ENCODE measurements around the gene FIZ1. TPM values are rescaled to one million over a fixed set of nuclear protein-coding genes. Genes with fewer than 3 reads are reported as not detected.
A peak's percentile ranks its signal among the peaks of the same experiment; 100 is the strongest.
"Not testable (repeated sequence)": the region's sequence is repeated elsewhere in the genome, so short reads cannot be mapped to it uniquely, and the experiment has no call there.

The FIZ1 gene
- total RNA-seq, 2 experiments from 2014 or later, result 6.0 to 17.1 TPM

- peak; percentile 43 for DNase-seq (ENCODE audit: low spot score)
- ChIA-PET POLR2A (interaction anchor here (1.2 kb wide), 1 partner anchor 14 kb away, joined by 7 read pairs; the partner anchor contains the start of genes FIZ1 and ZNF524), CTCF (ENCODE audit: unreplicated experiment) (no interaction called here)
- H4K20me1 ChIP-seq (ENCODE audit: insufficient read depth, low read length), result no peaks in the 10 kb centered on the region
- H2AFZ ChIP-seq (ENCODE audit: low read length), result peak overlapping the region; percentile 70
- H3K9me2 ChIP-seq (ENCODE audit: insufficient read depth, low read length), result no peaks in the 10 kb centered on the region
- no peaks in the 10 kb centered on the region for H3K36me3 ChIP-seq (ENCODE audit: insufficient read depth, low read length)
- TF ChIP-seq CTCF (conservative IDR thresholded peaks at IDR 0.05; ENCODE audit: low read length), result no peak
- H3K9me3 ChIP-seq (ENCODE audit: low read length), result no peaks in the 10 kb centered on the region
- intact Hi-C loops (cut with micrococcal nuclease; ENCODE audit: unreplicated experiment), result no loop called here
- H3K79me2 ChIP-seq (ENCODE audit: insufficient read depth, low read depth, low read length), result no peaks in the 10 kb centered on the region
- no peak overlapping the region for H3K27ac ChIP-seq (ENCODE audit: low read depth, low read length, poor library complexity, severe bottlenecking)
- peak overlapping the region; percentile 79 for H3K4me2 ChIP-seq (ENCODE audit: low read length)
- peaks cover 24% of the 10 kb centered on the region for H3K4me1 ChIP-seq (ENCODE audit: insufficient read depth, low read length, poor library complexity, severe bottlenecking)
- peak overlapping the region; percentile 46 for H3K4me3 ChIP-seq (ENCODE audit: low read depth, low read length, poor library complexity, severe bottlenecking)
- no TSS peak for BruUV-seq (replicated peaks)
Observed at GRCh38 chr19:55585658-55586339, 13.5 kb downstream of the FIZ1 start.

- peaks cover 26% of the 10 kb centered on the region for H3K4me1 ChIP-seq (ENCODE audit: insufficient read depth, low read length, poor library complexity, severe bottlenecking)
- H3K36me3 ChIP-seq (ENCODE audit: insufficient read depth, low read length), result no peaks in the 10 kb centered on the region
- ChIA-PET POLR2A (no interaction called here), CTCF (ENCODE audit: unreplicated experiment) (no interaction called here)
- no peak overlapping the region for H2AFZ ChIP-seq (ENCODE audit: low read length)
- no peaks in the 10 kb centered on the region for H3K9me3 ChIP-seq (ENCODE audit: low read length)
- intact Hi-C loops (cut with micrococcal nuclease; ENCODE audit: unreplicated experiment), result no loop called here
- peaks cover 5% of the 10 kb centered on the region; the same call in 1 of the 2 replicates for H3K79me2 ChIP-seq (ENCODE audit: insufficient read depth, low read depth, low read length)
- no peak for DNase-seq (ENCODE audit: low spot score)
- H3K9me2 ChIP-seq (ENCODE audit: insufficient read depth, low read length), result no peaks in the 10 kb centered on the region
- no peak for TF ChIP-seq EZH2phosphoT487 (IDR thresholded peaks at IDR 0.05; ENCODE audit: borderline replicate concordance, low read depth, low read length)
- TF ChIP-seq CTCF (conservative IDR thresholded peaks at IDR 0.05; ENCODE audit: low read length), result no peak
- no TSS peak for BruUV-seq (replicated peaks)
- H4K20me1 ChIP-seq (ENCODE audit: insufficient read depth, low read length), result peaks cover under 1% of the 10 kb centered on the region; the same call in 1 of the 2 replicates
- no peak overlapping the region for H3K27ac ChIP-seq (ENCODE audit: low read depth, low read length, poor library complexity, severe bottlenecking)
- no peak overlapping the region for H3K4me2 ChIP-seq (ENCODE audit: low read length)
- no peak overlapping the region for H3K4me3 ChIP-seq (ENCODE audit: low read depth, low read length, poor library complexity, severe bottlenecking)
Observed at GRCh38 chr19:55584871-55585270, 14.4 kb downstream of the FIZ1 start.

GRCh38 chr19:55583897-55584296 is 15.4 kb downstream of the FIZ1 start:
- POLR2A ChIA-PET, result interaction anchor here (0.7 kb wide), 1 partner anchor 448 kb away, joined by 3 read pairs; no protein-coding TSS in a partner anchor

GRCh38 chr19:55582284-55582683 is 17.0 kb downstream of the FIZ1 start:
- H3K4me3 ChIP-seq (ENCODE audit: low read depth, low read length, poor library complexity, severe bottlenecking); H3K36me3 ChIP-seq (ENCODE audit: insufficient read depth, low read length); BruUV-seq (replicated peaks); intact Hi-C loops (cut with micrococcal nuclease; ENCODE audit: unreplicated experiment); H3K9me2 ChIP-seq (ENCODE audit: insufficient read depth, low read length); H3K27ac ChIP-seq (ENCODE audit: low read depth, low read length, poor library complexity, severe bottlenecking); H4K20me1 ChIP-seq (ENCODE audit: insufficient read depth, low read length); CTCF ChIA-PET (ENCODE audit: unreplicated experiment); H3K9me3 ChIP-seq (ENCODE audit: low read length); H3K4me2 ChIP-seq (ENCODE audit: low read length); POLR2A ChIA-PET; H3K79me2 ChIP-seq (ENCODE audit: insufficient read depth, low read depth, low read length); H2AFZ ChIP-seq (ENCODE audit: low read length); DNase-seq (ENCODE audit: low spot score): not testable (repeated sequence)
- peaks cover 32% of the 10 kb centered on the region for H3K4me1 ChIP-seq (ENCODE audit: insufficient read depth, low read length, poor library complexity, severe bottlenecking)

More at GRCh38 chr19:55583897-55584296, 15.4 kb downstream of the FIZ1 start:
- intact Hi-C loops (cut with micrococcal nuclease; ENCODE audit: unreplicated experiment); H3K9me3 ChIP-seq (ENCODE audit: low read length); DNase-seq (ENCODE audit: low spot score); H2AFZ ChIP-seq (ENCODE audit: low read length); H3K4me2 ChIP-seq (ENCODE audit: low read length); H3K27ac ChIP-seq (ENCODE audit: low read depth, low read length, poor library complexity, severe bottlenecking); H4K20me1 ChIP-seq (ENCODE audit: insufficient read depth, low read length); H3K36me3 ChIP-seq (ENCODE audit: insufficient read depth, low read length); BruUV-seq (replicated peaks); H3K4me3 ChIP-seq (ENCODE audit: low read depth, low read length, poor library complexity, severe bottlenecking); H3K79me2 ChIP-seq (ENCODE audit: insufficient read depth, low read depth, low read length); CTCF ChIA-PET (ENCODE audit: unreplicated experiment); H3K9me2 ChIP-seq (ENCODE audit: insufficient read depth, low read length): not testable (repeated sequence)
- H3K4me1 ChIP-seq (ENCODE audit: insufficient read depth, low read length, poor library complexity, severe bottlenecking), result peaks cover 32% of the 10 kb centered on the region
